ENCODE measurements around the gene IFNA8. TPM values are rescaled to one million over a fixed set of nuclear protein-coding genes. Genes with fewer than 3 reads are reported as not detected.

IFNA8 gene
- polyA plus RNA-seq, 1 donor (not counting 4 experiments of a cell fraction or from before 2014, with no cell fraction given) = not detected

DNA sequence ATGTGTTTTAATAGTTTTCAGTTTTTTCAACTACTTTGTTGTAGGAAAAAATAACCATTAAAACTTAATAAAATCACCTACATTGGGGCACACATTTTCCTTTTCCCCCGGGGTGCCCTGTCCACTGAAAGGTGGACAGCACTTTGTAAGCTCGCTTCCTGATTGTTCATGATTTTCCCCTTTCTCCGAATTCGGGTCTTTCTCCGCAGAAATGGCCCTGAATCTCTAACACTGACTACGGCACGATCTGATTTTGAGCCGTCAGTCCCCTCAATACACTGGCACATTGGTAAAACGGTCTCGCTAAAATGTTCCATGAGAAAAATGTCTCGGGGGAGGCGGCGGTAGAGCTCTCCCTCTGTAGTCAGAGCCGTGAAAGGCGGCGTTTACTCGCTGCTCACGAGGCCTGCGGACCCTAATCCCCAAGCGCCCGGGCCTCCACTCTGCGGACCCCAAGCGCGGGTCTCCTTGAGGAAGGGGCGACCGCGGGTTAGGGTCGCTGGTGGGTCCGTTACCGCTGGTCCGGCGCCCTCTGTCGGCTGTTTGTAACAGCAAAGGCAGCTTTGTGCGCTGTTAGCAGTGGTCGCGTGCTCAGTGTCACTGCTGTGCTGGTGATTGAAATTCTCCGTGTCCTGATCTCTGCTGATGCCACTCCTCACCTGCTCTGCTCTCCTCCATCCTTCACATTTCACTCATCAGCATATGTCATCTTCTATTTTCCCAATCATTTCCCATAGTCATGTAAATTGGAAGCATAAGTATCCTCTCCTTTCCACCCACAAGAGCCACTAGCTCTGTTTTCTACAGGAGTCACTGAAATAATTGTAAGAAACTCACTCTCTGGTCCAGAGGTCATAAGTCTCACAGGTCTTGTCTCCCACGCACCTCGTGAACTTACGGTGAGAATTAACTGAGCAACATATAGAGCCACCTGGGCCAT is 12.9 kb upstream of the IFNA8 start:
- no peaks in the 10 kb centered on the region for H3K4me1 ChIP-seq (ENCODE audit: control insufficient read depth, extremely low read depth, insufficient read depth, low read length)
- no peaks in the 10 kb centered on the region for H3K36me3 ChIP-seq (ENCODE audit: control insufficient read depth in 2 of 2, extremely low read depth in 1 of 2, insufficient read depth in 2 of 2, low read length in 2 of 2)
- H3K4me2 ChIP-seq (ENCODE audit: control insufficient read depth, extremely low read depth, insufficient read depth, low read depth, low read length) = peak overlapping the region; percentile 76
- H3K27ac ChIP-seq (ENCODE audit: control insufficient read depth, insufficient read depth, low read length) = no peak overlapping the region
- H3K9me1 ChIP-seq (ENCODE audit: control insufficient read depth, extremely low read depth, insufficient read depth, low read length) = no peaks in the 10 kb centered on the region
- peaks cover 60% of the 10 kb centered on the region for H3K27me3 ChIP-seq (ENCODE audit: control insufficient read depth, extremely low read depth, insufficient read depth, low read length)
- DNase-seq (ENCODE audit: low read depth, low spot score) (no peak), FAIRE-seq (no peak)
- H3K4me3 ChIP-seq (ENCODE audit: control insufficient read depth in 2 of 3, extremely low read depth in 1 of 3, insufficient read depth in 2 of 3, low read depth in 1 of 3, low read length in 3 of 3) = peak overlapping the region in 1 of 3 experiments; percentile 35
- TF ChIP-seq, protein P1, sequence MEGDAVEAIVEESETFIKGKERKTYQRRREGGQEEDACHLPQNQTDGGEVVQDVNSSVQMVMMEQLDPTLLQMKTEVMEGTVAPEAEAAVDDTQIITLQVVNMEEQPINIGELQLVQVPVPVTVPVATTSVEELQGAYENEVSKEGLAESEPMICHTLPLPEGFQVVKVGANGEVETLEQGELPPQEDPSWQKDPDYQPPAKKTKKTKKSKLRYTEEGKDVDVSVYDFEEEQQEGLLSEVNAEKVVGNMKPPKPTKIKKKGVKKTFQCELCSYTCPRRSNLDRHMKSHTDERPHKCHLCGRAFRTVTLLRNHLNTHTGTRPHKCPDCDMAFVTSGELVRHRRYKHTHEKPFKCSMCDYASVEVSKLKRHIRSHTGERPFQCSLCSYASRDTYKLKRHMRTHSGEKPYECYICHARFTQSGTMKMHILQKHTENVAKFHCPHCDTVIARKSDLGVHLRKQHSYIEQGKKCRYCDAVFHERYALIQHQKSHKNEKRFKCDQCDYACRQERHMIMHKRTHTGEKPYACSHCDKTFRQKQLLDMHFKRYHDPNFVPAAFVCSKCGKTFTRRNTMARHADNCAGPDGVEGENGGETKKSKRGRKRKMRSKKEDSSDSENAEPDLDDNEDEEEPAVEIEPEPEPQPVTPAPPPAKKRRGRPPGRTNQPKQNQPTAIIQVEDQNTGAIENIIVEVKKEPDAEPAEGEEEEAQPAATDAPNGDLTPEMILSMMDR (optimal IDR thresholded peaks at IDR 0.05 in 1 of 3, IDR thresholded peaks at IDR 0.05 in 1 of 3, conservative IDR thresholded peaks at IDR 0.05 in 1 of 3; ENCODE audit: extremely low read depth in 1 of 3, insufficient read depth in 2 of 3, low read length in 3 of 3) = peak; percentile 60 to 92 (median 87)
- TF ChIP-seq EZH2 (IDR thresholded peaks at IDR 0.05; ENCODE audit: low read length) = peak; percentile 61
- dilution Hi-C loops (cut with MboI; ENCODE audit: extremely low pct_ligation_motif_present, low sequenced_read_pairs) = no loop called here
- no peaks in the 10 kb centered on the region for H4K20me1 ChIP-seq (ENCODE audit: control insufficient read depth, extremely low read depth, insufficient read depth, low read length)
- H3K9ac ChIP-seq (ENCODE audit: control insufficient read depth, extremely low read depth, insufficient read depth, low read length) = no peak overlapping the region
- H3K9me3 ChIP-seq (ENCODE audit: control insufficient read depth, low read depth, low read length) = no peaks in the 10 kb centered on the region
- no peak overlapping the region for H2AFZ ChIP-seq (ENCODE audit: control insufficient read depth, low read length)
- no peaks in the 10 kb centered on the region for H3K79me2 ChIP-seq (ENCODE audit: control insufficient read depth, insufficient read depth, low read length)

DNA sequence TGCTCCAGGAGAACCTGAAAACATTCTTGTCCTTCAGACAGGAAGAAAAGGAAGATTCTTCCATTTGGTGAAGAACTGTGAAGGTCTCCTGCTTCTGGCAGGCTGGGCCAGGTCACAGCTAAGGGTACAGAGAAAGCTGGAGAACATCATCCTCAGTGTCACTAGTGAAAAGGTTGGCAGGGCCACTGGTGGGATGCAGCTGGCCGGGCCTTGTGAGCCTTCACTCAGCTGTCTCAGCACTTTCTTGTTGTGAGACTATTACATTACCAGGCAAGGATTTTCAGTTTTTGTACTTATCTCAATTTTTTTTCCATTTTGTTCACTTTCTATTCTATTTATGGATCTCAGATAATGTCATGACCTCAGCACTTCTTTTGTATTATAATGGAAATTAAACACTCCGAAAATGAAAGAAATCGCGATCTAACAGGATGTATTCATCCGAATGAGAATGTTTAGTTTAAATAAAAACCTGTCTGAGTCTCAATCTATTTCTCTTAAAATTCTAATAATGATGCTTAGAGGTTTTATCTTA is 9.9 kb upstream of the IFNA8 start:
- H3K9me1 ChIP-seq (ENCODE audit: control insufficient read depth, extremely low read depth, insufficient read depth, low read length) = no peaks in the 10 kb centered on the region
- H3K27ac ChIP-seq (ENCODE audit: control insufficient read depth, insufficient read depth, low read length) = no peak overlapping the region
- no peaks in the 10 kb centered on the region for H3K79me2 ChIP-seq (ENCODE audit: control insufficient read depth, insufficient read depth, low read length)
- no peak overlapping the region for H3K9ac ChIP-seq (ENCODE audit: control insufficient read depth, extremely low read depth, insufficient read depth, low read length)
- H3K4me1 ChIP-seq (ENCODE audit: control insufficient read depth, extremely low read depth, insufficient read depth, low read length) = no peaks in the 10 kb centered on the region
- no peak overlapping the region for H3K4me2 ChIP-seq (ENCODE audit: control insufficient read depth, extremely low read depth, insufficient read depth, low read depth, low read length)
- H3K27me3 ChIP-seq (ENCODE audit: control insufficient read depth, extremely low read depth, insufficient read depth, low read length) = peaks cover 57% of the 10 kb centered on the region
- no peaks in the 10 kb centered on the region for H3K36me3 ChIP-seq (ENCODE audit: control insufficient read depth in 2 of 2, extremely low read depth in 1 of 2, insufficient read depth in 2 of 2, low read length in 2 of 2)
- no peak overlapping the region for H3K4me3 ChIP-seq (ENCODE audit: control insufficient read depth in 2 of 3, extremely low read depth in 1 of 3, insufficient read depth in 2 of 3, low read depth in 1 of 3, low read length in 3 of 3)
- DNase-seq (ENCODE audit: low read depth, low spot score) = no peak
- TF ChIP-seq EZH2 (IDR thresholded peaks at IDR 0.05; ENCODE audit: low read length) = no peak
- TF ChIP-seq, protein P1 (optimal IDR thresholded peaks at IDR 0.05 in 1 of 3, IDR thresholded peaks at IDR 0.05 in 1 of 3, conservative IDR thresholded peaks at IDR 0.05 in 1 of 3; ENCODE audit: extremely low read depth in 1 of 3, insufficient read depth in 2 of 3, low read length in 3 of 3) = no peak
- no peak for FAIRE-seq
- dilution Hi-C loops (cut with MboI; ENCODE audit: extremely low pct_ligation_motif_present, low sequenced_read_pairs) = no loop called here
- H3K9me3 ChIP-seq (ENCODE audit: control insufficient read depth, low read depth, low read length) = no peaks in the 10 kb centered on the region
- H2AFZ ChIP-seq (ENCODE audit: control insufficient read depth, low read length) = no peak overlapping the region
- no peaks in the 10 kb centered on the region for H4K20me1 ChIP-seq (ENCODE audit: control insufficient read depth, extremely low read depth, insufficient read depth, low read length)

Measured in keratinocyte (primary cell).